Type B pancreatic cell (in vitro differentiated cells): ENCODE measurements around the gene KRT3. TPM values are rescaled to one million over a fixed set of nuclear protein-coding genes. Genes with fewer than 3 reads are reported as not detected.
A peak's percentile ranks its signal among the peaks of the same experiment; 100 is the strongest.

ENCODE experiments used
- DNase-seq: peaks from one replicate; pipeline ENCODE4 v3.0.0; 2021; ENCODE audit warnings: mixed read lengths; ENCODE audit not compliant: unreplicated experiment; ENCODE audit errors: extremely low spot score
- H3K27ac Mint-ChIP-seq: 2 replicates; pipeline ENCODE4 v1.8.0; 2021; ENCODE audit warnings: mild to moderate bottlenecking, mixed read lengths
- H3K27me3 Mint-ChIP-seq: 2 replicates; pipeline ENCODE4 v1.8.0; 2021; ENCODE audit warnings: mixed read lengths
- H3K36me3 Mint-ChIP-seq: 2 replicates; pipeline ENCODE4 v1.8.0; 2021; ENCODE audit warnings: mixed read lengths
- H3K4me1 Mint-ChIP-seq: one replicate; pipeline ENCODE4 v1.8.0; 2021; ENCODE audit warnings: mixed read lengths; ENCODE audit not compliant: unreplicated experiment
- H3K4me3 Mint-ChIP-seq: 2 replicates; pipeline ENCODE4 v1.8.0; 2021; ENCODE audit warnings: mild to moderate bottlenecking, mixed read lengths
- H3K9me3 Mint-ChIP-seq: 2 replicates; pipeline ENCODE4 v1.8.0; 2021; ENCODE audit warnings: mixed read lengths
- total RNA-seq: library from RNA; stranded (reverse); gene quantifications from 2 replicates; pipeline ENCODE4 v1.2.1, GENCODE V29; 2021; ENCODE audit warnings: low replicate concordance
- TF ChIP-seq, protein P1 (sequence below): fragments of 200-600 bp; sonication (generic); conservative IDR thresholded peaks from 2 replicates; pipeline ENCODE4 v1.5.0; 2021; ENCODE audit warnings: antibody characterized with exemption, mild to moderate bottlenecking

The KRT3 gene
- total RNA-seq, 1 donor from 2014 or later = 0.68 TPM

GRCh38 chr12:52741375-52742195 lies 54.3 kb downstream of the KRT3 start:
- Mint-ChIP-seq H3K27me3 (peaks cover 52% of the 10 kb centered on the region), H3K36me3 (no peaks in the 10 kb centered on the region), H3K4me1 (no peaks in the 10 kb centered on the region), H3K9me3 (no peaks in the 10 kb centered on the region), H3K4me3 (no peak overlapping the region), H3K27ac (no peak overlapping the region)
- DNase-seq = peak; percentile 80
- TF ChIP-seq, protein P1, sequence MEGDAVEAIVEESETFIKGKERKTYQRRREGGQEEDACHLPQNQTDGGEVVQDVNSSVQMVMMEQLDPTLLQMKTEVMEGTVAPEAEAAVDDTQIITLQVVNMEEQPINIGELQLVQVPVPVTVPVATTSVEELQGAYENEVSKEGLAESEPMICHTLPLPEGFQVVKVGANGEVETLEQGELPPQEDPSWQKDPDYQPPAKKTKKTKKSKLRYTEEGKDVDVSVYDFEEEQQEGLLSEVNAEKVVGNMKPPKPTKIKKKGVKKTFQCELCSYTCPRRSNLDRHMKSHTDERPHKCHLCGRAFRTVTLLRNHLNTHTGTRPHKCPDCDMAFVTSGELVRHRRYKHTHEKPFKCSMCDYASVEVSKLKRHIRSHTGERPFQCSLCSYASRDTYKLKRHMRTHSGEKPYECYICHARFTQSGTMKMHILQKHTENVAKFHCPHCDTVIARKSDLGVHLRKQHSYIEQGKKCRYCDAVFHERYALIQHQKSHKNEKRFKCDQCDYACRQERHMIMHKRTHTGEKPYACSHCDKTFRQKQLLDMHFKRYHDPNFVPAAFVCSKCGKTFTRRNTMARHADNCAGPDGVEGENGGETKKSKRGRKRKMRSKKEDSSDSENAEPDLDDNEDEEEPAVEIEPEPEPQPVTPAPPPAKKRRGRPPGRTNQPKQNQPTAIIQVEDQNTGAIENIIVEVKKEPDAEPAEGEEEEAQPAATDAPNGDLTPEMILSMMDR = no peak

GRCh38 chr12:52740584-52740983 lies 55.3 kb downstream of the KRT3 start:
- Mint-ChIP-seq H3K27ac (no peak overlapping the region), H3K36me3 (no peaks in the 10 kb centered on the region), H3K4me1 (no peaks in the 10 kb centered on the region), H3K9me3 (no peaks in the 10 kb centered on the region), H3K4me3 (no peak overlapping the region), H3K27me3 (peaks cover 53% of the 10 kb centered on the region)
- no peak for DNase-seq
- TF ChIP-seq, protein P1 = no peak

DNA sequence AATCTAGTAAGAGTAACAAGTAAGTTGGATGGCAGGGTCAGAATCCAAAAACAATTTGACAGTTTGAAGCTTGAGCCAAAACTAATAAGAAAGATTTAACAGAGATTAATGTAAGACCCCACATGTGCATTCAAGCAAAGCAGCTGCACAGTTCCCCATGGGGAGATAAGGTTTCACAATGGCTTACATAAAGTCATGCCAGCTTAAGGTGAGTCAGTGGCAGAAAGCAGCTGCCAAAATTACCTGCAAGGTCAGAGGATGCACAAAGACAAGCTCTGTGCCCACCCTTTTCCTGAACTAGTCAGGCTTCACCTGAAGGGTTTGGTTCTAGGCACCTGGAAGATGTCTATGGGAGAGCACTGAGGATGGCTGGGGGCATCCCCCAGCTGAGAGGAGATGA lies 56.0 kb downstream of the KRT3 start:
- Mint-ChIP-seq H3K4me3 (no peak overlapping the region), H3K36me3 (no peaks in the 10 kb centered on the region)

More for the DNA sequence above, 56.0 kb downstream of the KRT3 start:
- Mint-ChIP-seq H3K27me3 (peaks cover 52% of the 10 kb centered on the region), H3K4me1 (no peaks in the 10 kb centered on the region), H3K27ac (no peak overlapping the region), H3K9me3 (no peaks in the 10 kb centered on the region)
- TF ChIP-seq, protein P1 = no peak
- no peak for DNase-seq

Other genes with a start within 250 kb of the KRT3 start
- 0.50 TPM in 1 of 2 replicates, not detected in the other for gene KRT71, start 243.0 kb downstream of the KRT3 start, total RNA-seq
- 0.10 TPM in 1 of 2 replicates, not detected in the other for gene KRT74, start 222.3 kb downstream of the KRT3 start, total RNA-seq
- gene KRT72, start 194.7 kb downstream of the KRT3 start, total RNA-seq = 0.48 and 2.9 TPM in 2 replicates
- 0.12 TPM in 1 of 2 replicates, not detected in the other for gene KRT73, start 177.6 kb downstream of the KRT3 start, total RNA-seq
- gene KRT2, start 143.9 kb downstream of the KRT3 start, total RNA-seq = not detected in 2 replicates
- gene KRT1, start 115.7 kb downstream of the KRT3 start, total RNA-seq = 269 and 837 TPM in 2 replicates
- 0.27 and 2.3 TPM in 2 replicates for gene KRT77, start 92.6 kb downstream of the KRT3 start, total RNA-seq
- gene KRT76, start 18.8 kb downstream of the KRT3 start, total RNA-seq = not detected in 2 replicates
- gene KRT4, start 18.0 kb upstream of the KRT3 start, total RNA-seq = 1,276 and 3,134 TPM in 2 replicates
- not detected in 2 replicates for gene KRT79, start 38.2 kb upstream of the KRT3 start, total RNA-seq
- gene KRT78, start 52.9 kb upstream of the KRT3 start, total RNA-seq = 14.7 and 29.1 TPM in 2 replicates
- gene KRT8, start 109.0 kb upstream of the KRT3 start, total RNA-seq = 768 and 2,227 TPM in 2 replicates
- gene KRT18, start 153.0 kb upstream of the KRT3 start, total RNA-seq = 480 and 1,293 TPM in 2 replicates
- 450 and 521 TPM in 2 replicates for gene EIF4B, start 210.3 kb upstream of the KRT3 start, total RNA-seq